Fibroblast of the aortic adventitia (primary cell): ENCODE measurements around the gene ARID2. TPM values are rescaled to one million over a fixed set of nuclear protein-coding genes. Genes with fewer than 3 reads are reported as not detected.
A peak's percentile ranks its signal among the peaks of the same experiment; 100 is the strongest.

Experiments
- DNase-seq: peaks from one replicate; pipeline ENCODE4 v3.0.0-alpha.2; 2010; ENCODE audit warnings: low read depth
- H3K4me3 ChIP-seq: 2 replicates; pipeline ENCODE4 v1.5.1; 2011; ENCODE audit warnings: low read depth, mild to moderate bottlenecking, control low read depth, low read length, moderate library complexity
- total RNA-seq: library from RNA; depleted of rRNA; stranded (reverse); fragments of >200 nt; gene quantifications from 2 replicates; pipeline ENCODE4 v1.2.3, GENCODE V29; 2012; ENCODE audit warnings: low replicate concordance
- TF ChIP-seq, protein P1 (sequence below): IDR thresholded peaks from 2 replicates; pipeline ENCODE4 v1.5.1; 2011; ENCODE audit warnings: mild to moderate bottlenecking, low read length, control low read depth, inconsistent platforms; ENCODE audit not compliant: insufficient read depth

ARID2 gene
- total RNA-seq, 1 donor, result 25.0 TPM

GRCh38 chr12:45909041-45909713, 179.7 kb downstream of the ARID2 start:
- no peak overlapping the region for H3K4me3 ChIP-seq
- DNase-seq, result peak; percentile 37
- TF ChIP-seq, protein P1, sequence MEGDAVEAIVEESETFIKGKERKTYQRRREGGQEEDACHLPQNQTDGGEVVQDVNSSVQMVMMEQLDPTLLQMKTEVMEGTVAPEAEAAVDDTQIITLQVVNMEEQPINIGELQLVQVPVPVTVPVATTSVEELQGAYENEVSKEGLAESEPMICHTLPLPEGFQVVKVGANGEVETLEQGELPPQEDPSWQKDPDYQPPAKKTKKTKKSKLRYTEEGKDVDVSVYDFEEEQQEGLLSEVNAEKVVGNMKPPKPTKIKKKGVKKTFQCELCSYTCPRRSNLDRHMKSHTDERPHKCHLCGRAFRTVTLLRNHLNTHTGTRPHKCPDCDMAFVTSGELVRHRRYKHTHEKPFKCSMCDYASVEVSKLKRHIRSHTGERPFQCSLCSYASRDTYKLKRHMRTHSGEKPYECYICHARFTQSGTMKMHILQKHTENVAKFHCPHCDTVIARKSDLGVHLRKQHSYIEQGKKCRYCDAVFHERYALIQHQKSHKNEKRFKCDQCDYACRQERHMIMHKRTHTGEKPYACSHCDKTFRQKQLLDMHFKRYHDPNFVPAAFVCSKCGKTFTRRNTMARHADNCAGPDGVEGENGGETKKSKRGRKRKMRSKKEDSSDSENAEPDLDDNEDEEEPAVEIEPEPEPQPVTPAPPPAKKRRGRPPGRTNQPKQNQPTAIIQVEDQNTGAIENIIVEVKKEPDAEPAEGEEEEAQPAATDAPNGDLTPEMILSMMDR, result no peak

DNA sequence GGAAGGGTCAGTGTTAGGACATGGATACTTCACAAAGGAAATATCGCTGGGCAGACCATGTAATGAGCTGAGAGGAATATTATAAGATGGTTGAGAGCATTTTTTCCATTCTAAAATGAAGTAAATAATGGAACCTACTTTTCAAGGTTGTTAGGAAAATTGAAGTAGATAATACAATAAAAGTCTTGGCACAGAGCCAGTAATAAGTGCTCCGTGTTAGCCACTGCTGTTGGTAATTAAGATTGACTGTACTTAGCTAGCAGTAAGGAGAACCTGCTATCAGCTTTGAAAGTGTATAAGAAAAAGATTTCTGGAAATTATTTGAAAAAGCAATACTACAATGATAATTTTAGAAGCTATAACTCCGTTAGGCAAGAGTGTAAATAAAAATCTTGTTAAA, 183.3 kb downstream of the ARID2 start:
- H3K4me3 ChIP-seq, result no peak overlapping the region
- no peak for DNase-seq
- TF ChIP-seq, protein P1, result no peak

DNA sequence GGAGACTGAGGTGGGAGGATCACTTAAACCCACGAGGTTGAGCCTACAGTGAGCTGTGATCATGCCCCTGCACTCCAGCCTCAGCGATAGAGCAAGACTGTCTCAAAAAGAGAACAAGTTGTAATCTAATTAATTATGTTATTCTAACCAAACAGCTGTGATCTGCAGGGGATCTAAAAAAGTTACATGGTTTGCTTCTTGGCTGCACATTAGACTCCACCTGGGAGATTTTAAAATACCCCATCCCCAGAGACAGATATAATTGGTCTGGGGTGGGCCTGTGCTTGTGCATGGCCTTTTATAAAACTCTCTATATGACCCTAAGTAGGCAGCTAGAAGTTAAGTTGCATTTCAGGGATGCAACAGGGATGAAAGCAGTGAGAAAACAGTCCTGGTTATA, 184.1 kb downstream of the ARID2 start:
- H3K4me3 ChIP-seq, result no peak overlapping the region
- DNase-seq, result no peak
- TF ChIP-seq, protein P1, result no peak

DNA sequence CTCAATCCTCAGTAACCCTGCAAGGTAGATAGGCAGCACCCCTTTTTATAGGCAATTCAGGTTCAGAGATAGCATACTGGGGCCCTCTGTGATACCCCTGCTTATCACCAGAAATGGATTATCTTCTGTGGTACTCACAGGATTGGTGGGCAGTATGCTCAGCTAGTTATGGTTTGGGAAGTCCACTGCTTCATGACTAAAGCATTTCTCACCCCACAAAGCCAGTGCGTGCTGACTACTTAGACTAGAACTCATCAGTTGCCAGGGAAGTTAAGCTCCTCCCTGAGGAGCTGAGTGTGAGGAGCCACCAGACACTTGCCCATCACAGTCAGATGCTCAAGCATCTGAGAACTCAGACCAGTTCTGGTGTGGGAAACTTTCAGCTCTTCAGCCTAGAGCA, 184.6 kb downstream of the ARID2 start:
- peak; percentile 61 for DNase-seq
- TF ChIP-seq, protein P1, result no peak
- H3K4me3 ChIP-seq, result no peak overlapping the region

- H3K4me3 ChIP-seq, result no peak overlapping the region
- DNase-seq, result no peak
- TF ChIP-seq, protein P1, result no peak
Measured at GRCh38 chr12:45915405-45915804, 185.9 kb downstream of the ARID2 start.

DNA sequence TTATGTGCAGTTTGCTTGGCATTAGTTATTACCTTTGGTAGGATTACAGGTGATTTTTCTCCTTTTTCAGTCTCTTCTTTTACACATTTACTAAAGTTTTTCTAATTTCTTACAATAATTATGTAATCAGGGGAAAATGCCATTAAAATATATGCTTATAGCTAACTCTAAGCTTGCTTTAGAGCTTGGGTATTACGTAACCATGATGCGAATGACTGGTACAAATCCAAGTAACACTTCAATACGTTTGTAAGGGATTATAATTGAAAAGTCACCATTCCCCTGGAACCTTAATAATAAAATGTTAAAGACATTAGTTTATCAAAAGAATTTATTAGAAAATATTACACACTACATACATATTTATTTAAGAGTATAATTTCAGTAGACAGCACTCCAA, 189.3 kb downstream of the ARID2 start:
- no peak overlapping the region for H3K4me3 ChIP-seq
- DNase-seq, result peak; percentile 8
- TF ChIP-seq, protein P1, result no peak

DNA sequence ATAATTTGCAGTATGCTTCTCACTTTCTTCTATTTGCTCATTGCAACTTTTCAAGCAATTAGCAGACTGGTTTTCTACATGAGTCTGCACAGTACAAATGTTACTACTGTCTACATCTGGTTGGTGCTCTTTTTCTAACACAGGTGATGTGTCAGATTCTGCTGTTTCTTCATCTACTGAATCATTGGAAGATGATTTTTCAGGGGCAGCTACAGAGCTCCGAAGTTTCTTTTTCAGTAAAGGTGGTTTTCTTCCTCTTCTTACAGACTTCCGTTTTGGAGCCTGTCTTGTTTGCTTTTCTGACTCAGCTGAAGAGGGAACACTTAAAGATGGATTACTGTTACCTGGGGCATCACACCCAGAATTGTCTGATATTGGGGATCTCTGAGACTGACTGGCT, 198.8 kb downstream of the ARID2 start:
- no peak overlapping the region for H3K4me3 ChIP-seq
- DNase-seq, result no peak
- TF ChIP-seq, protein P1, result no peak
